OCI-LY3 (cell line): ENCODE data around the gene ARID1B.

Source experiments
- EZH2phosphoT487 ChIP-seq: fragments of 200-600 bp; shearing (Covaris generic); IDR thresholded peaks from 2 replicates; pipeline ENCODE4 v1.6.1; 2018; ENCODE audit warnings: antibody characterized with exemption, mixed run types, low read depth
- TF ChIP-seq, protein P1 (sequence below): fragments of 200-600, 300-600 bp; sonication (generic); IDR thresholded peaks from 2 replicates; pipeline ENCODE4 v1.5.1; 2014; ENCODE audit warnings: antibody characterized with exemption, low read length, low read depth

DNA sequence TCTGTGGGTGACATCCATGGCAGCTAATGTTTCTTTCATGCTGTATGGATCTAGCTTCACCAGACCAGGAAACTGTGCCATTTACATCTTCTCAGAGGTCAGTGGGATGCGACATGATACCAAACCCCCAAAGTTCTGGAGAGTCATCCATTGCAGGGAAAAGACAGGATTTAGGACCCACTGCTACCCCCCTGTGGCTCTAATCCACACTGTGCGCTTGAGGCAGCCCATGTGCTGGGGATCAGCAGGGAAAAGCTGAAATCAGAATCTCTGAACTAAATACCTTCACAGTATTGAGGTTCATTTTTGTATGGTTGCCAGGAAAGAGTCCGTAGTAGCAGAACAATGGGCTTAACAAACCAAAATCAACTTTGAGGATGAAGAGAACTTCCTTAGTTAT is 381.7 kb downstream of the ARID1B start:
- TF ChIP-seq, protein P1, sequence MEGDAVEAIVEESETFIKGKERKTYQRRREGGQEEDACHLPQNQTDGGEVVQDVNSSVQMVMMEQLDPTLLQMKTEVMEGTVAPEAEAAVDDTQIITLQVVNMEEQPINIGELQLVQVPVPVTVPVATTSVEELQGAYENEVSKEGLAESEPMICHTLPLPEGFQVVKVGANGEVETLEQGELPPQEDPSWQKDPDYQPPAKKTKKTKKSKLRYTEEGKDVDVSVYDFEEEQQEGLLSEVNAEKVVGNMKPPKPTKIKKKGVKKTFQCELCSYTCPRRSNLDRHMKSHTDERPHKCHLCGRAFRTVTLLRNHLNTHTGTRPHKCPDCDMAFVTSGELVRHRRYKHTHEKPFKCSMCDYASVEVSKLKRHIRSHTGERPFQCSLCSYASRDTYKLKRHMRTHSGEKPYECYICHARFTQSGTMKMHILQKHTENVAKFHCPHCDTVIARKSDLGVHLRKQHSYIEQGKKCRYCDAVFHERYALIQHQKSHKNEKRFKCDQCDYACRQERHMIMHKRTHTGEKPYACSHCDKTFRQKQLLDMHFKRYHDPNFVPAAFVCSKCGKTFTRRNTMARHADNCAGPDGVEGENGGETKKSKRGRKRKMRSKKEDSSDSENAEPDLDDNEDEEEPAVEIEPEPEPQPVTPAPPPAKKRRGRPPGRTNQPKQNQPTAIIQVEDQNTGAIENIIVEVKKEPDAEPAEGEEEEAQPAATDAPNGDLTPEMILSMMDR, result no peak
- TF ChIP-seq EZH2phosphoT487, result no peak
